HG03469 (cell line): ENCODE data around the gene DESI2.
"Not testable (repeated sequence)": the region's sequence is repeated elsewhere in the genome, so short reads cannot be mapped to it uniquely, and the experiment has no call there.

Experiments used
- ATAC-seq: cut with Tn5 transposase; IDR thresholded peaks from one replicate; pipeline ENCODE4 v1.9.1; 2021; ENCODE audit warnings: mild to moderate bottlenecking, moderate library complexity, moderate number of reproducible peaks; ENCODE audit not compliant: unreplicated experiment

Gene DESI2

DNA sequence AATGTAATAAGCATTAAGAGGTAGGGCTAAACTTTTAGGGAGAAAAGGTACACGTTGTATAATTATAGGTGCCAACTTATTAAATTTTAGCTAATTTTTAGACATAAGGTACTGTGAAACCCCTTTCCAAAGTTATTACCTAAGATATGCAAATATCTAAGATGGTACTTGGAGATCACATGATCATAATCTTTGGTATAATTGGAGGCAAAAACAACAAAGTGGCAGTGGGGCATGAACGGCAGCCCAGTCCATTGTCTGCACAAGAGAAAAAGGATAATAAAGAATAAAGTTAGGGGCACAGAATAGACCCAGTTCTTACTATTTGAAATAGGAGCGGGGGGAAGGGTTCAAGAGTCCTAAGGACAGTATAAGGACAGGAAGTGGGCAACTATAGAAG is 51.2 kb downstream of the DESI2 start:
- ATAC-seq, result no peak

GRCh38 chr1:244705261-244706234 is 52.6 kb downstream of the DESI2 start:
- ATAC-seq, result no peak

- no peak for ATAC-seq
Observed at GRCh38 chr1:244709076-244709475, 56.1 kb downstream of the DESI2 start.

GRCh38 chr1:244709476-244710368 is 56.8 kb downstream of the DESI2 start:
- no peak for ATAC-seq

GRCh38 chr1:244710474-244711062 is 57.6 kb downstream of the DESI2 start:
- ATAC-seq, result no peak

GRCh38 chr1:244712669-244713068 is 59.7 kb downstream of the DESI2 start:
- no peak for ATAC-seq

DNA sequence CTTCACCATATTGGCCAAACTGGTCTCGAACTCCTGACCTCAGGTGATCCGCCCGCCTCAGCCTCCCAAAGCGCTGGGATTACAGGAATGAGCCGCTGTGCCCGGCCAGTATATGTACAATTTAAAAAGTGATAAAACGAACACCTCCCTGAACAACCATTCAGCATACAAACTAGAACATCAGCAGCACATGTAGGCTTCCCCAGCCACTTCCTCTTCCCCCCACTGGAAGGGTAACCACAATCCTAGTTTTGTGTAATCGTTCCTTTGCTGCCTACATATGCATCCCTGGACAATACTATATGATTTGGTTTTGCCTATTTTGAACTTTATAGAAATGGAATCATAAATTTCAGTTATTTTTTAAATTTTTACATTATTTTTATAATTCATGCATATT is 60.4 kb downstream of the DESI2 start:
- ATAC-seq, result no peak

- no peak for ATAC-seq
Observed at GRCh38 chr1:244727871-244728474, 75.0 kb downstream of the DESI2 start.

- no peak for ATAC-seq
Observed at GRCh38 chr1:244730153-244730933, 77.4 kb downstream of the DESI2 start.

GRCh38 chr1:244730934-244731434 is 78.1 kb downstream of the DESI2 start:
- ATAC-seq, result no peak

DNA sequence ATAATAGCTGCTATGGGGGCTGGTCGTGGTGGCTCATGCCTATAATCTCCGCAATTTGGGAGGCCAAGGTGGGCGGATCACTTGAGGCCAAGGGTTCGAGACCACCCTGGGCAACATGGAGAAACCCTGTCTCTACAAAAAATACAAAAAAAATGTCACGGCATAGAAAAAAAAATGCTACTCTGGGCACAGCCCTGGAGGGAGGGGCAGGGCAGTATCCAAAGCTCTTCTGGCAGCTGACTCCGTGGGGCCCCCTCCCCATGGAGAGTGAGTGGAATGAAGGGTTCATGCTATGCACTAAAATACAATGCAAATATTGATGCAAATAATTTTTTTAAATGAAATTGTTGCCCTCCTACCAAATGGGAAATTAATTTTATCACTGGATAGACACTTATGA is 78.7 kb downstream of the DESI2 start:
- ATAC-seq, result no peak

- no peak for ATAC-seq
Observed at GRCh38 chr1:244732851-244733450, 80.0 kb downstream of the DESI2 start.

DNA sequence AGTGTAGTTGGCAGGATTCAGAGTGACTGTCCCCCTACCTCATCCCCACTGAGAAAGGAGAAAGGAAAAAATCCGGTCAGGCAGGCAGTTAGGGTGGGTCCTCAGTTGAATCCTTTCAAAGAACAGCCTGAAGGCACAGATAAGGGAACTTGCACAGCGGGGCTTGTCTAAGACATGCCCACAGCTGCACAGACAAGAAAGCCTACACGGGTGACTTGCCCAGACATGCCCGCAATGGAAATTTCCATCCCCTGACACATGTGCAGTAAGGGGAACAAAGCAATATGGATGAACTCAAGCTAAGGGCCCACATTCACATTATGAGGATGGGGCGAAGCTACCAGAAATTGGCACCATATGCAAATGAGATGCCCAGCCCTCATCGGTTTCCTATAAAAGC is 82.5 kb downstream of the DESI2 start:
- ATAC-seq, result no peak

- no peak for ATAC-seq
Observed at GRCh38 chr1:244735876-244736561, 83.1 kb downstream of the DESI2 start.

DNA sequence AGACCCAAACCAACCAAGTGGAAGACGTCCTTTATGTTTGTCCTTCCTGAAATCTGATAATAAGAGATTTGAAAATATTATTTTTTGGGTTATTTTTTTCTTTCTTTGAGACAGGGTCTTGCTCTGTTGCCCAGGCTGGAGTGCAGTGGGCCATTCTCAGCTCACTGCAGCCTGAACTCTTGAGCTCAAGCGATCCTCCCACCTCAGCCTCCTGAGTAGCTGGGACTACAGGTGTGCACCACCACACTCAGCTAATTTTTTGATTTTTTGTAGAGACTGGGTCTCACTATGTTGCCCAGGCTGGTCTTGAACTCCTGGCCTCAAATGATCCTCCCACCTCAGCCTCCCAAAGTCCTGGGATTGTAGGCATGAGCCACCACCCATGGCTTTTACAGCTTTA is 86.2 kb downstream of the DESI2 start:
- not testable (repeated sequence) for ATAC-seq

GRCh38 chr1:244740027-244740617 is 87.2 kb downstream of the DESI2 start:
- not testable (repeated sequence) for ATAC-seq

DNA sequence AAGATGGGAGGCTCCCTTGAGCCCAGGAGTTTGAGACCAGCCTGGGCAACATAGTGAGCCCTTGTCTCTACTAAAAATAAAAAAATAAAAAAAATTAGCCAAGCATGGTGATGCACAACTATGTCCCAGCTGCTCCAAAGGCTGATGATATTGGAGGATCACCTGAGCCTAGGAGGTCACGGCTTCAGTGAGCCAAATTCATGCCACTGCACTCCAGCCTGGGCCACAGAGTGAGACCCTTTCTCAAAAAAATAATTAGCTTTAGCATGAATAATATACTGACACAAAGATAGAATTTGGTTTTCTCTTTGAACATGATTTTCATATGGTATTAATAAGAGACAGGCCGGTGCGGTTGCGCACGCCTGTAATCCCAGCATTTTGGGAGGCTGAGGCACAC is 88.8 kb downstream of the DESI2 start:
- no peak for ATAC-seq

DNA sequence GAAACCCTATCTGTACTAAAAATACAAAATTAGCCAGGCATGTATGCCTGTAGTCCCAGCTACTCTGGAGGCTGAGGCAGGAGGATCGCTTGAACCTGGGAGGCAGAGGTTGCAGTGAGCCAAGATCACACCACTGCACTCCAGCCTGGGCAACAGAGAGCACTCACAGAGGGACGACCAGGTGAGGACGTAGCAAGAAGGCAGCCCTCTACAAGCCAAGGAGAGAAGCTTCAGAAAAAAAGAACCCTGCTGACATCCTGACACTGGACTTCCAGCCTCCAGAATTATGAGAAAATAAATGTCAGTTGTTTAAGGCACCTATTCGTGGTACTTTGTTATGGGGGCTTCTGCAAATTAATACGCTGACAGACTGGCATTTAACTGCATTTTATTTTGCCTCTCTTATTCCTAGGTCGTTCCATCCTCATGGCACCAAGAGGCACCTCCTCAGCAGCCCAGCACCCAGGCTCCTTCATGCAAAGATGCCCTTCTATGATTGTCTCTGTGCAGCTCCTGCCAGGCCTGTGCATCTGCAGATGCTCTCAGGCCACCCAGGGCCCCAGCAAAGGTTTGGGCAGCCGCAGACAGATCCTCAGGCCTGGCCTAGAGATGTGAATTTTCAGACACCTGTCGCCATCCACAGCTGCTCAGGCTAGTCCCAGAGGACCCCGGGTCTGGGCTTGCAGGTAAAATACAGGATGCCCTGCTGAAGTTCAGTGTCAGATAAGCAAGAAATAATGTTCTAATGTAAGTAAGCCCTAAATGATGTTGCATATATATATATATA is 96.5 kb downstream of the DESI2 start:
- ATAC-seq, result no peak
